HFF-Myc (cell line): ENCODE measurements around the gene EXOSC10.

Experiments
- DNase-seq: peaks from one replicate; pipeline ENCODE4 v3.0.0-alpha.2; 2011; ENCODE audit warnings: low read depth; ENCODE audit errors: extremely low read depth
- H3K4me3 ChIP-seq: replicated peaks from 2 replicates; pipeline ENCODE4 v1.5.1; 2011; ENCODE audit warnings: low read depth, mild to moderate bottlenecking, control low read depth, low read length
- TF ChIP-seq, protein P1 (sequence below): IDR thresholded peaks from 2 replicates; pipeline ENCODE4 v1.5.1; 2012; ENCODE audit warnings: mild to moderate bottlenecking, low read depth, low read length, control low read depth; ENCODE audit errors: missing control alignments

EXOSC10 gene

DNA sequence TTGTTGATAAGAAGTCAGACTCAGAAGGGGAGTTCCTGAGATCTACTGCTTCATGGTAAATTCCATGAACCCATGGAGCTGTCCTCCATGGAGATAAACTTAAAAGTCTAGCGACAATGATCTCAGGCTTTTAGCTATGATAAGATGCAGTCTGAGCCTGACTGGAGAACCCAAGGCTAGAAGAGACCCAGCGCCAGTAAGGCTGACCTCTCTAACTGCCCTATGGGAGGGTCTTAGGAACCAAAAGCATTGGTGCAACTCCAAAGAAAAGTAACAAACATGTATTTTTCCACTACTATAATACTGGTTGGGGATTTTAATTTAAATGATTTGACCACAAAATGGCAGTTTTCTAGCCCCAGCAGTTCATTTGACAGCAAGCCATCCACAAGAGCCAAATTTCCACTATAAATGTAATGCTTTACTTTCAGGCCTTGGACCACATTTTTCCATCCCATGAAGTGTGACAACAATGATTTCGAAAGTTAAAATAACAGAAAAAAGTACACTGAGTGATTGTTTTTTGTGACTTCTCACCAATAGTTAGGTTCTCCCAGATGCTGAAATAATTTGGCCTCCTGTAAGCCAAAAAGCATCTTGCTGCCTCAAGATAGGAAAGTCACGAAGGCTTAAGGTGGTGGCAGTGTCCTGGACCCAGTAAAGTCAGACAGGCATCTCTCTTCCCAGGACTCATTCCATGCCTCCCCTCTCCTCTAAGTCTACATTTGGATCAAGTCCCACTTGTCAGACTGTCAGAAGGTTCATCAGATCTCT is 43.1 kb upstream of the EXOSC10 start:
- H3K4me3 ChIP-seq = no peak overlapping the region
- TF ChIP-seq, protein P1, sequence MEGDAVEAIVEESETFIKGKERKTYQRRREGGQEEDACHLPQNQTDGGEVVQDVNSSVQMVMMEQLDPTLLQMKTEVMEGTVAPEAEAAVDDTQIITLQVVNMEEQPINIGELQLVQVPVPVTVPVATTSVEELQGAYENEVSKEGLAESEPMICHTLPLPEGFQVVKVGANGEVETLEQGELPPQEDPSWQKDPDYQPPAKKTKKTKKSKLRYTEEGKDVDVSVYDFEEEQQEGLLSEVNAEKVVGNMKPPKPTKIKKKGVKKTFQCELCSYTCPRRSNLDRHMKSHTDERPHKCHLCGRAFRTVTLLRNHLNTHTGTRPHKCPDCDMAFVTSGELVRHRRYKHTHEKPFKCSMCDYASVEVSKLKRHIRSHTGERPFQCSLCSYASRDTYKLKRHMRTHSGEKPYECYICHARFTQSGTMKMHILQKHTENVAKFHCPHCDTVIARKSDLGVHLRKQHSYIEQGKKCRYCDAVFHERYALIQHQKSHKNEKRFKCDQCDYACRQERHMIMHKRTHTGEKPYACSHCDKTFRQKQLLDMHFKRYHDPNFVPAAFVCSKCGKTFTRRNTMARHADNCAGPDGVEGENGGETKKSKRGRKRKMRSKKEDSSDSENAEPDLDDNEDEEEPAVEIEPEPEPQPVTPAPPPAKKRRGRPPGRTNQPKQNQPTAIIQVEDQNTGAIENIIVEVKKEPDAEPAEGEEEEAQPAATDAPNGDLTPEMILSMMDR = no peak
- no peak for DNase-seq

DNA sequence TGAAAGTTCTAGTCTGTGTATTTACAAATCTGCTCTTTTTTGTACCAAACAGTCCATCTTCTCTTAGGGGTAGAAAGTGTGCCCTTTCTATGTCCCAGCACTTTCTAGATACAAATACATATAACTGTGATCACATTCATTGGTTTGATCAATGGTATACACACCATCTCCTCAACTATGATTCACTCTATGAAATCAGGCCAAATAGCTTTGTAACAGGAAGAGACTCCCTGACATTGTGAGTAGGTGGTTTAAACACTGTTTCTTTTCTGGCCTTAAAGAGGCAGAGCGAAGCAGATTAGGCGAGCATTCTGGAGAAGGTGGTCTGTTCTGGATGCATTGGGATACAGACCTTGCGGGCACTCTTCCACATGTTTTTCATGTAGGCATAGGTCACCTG is 39.3 kb upstream of the EXOSC10 start:
- DNase-seq = no peak
- no peak overlapping the region for H3K4me3 ChIP-seq
- TF ChIP-seq, protein P1 = no peak

DNA sequence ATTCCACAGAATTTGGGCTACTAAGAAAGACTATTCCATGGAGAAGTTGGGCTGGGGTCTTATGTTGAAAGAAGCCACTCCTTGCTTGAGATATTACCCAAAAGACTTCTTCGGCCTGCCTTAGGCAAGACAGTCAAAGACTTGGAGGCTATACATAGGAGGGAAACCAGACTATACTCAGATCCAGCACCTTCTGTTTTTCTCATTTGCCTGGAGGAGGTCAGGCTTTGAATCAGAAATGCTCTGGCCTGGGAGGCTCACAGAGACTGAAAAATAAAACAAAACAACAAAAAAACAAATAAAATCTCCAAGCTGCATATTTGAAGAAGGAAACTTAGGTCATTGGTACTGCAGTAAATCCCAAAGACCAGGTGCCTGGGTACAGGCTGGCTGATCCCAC is 38.4 kb upstream of the EXOSC10 start:
- no peak for DNase-seq

DNA sequence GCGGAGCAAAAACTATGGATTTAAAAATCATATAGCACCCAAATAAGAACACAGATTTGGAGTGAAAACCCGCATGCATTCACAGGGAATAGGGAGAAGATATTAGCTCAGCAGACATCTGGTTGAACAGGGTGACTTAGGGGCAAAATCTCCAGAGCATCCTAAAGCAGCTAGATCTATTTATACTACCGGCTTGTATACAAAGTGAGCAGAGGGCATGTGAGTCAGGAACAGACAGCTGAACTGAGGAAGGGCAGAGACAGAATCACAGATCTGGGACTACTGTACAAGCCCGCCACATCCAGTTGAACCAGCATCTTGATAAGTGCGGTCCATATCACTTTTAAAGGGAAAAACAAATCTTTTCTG is 35.2 kb upstream of the EXOSC10 start:
- TF ChIP-seq, protein P1 = no peak
- DNase-seq = no peak
- no peak overlapping the region for H3K4me3 ChIP-seq

More for the DNA sequence above, 38.4 kb upstream of the EXOSC10 start:
- TF ChIP-seq, protein P1 = no peak
- no peak overlapping the region for H3K4me3 ChIP-seq

DNA sequence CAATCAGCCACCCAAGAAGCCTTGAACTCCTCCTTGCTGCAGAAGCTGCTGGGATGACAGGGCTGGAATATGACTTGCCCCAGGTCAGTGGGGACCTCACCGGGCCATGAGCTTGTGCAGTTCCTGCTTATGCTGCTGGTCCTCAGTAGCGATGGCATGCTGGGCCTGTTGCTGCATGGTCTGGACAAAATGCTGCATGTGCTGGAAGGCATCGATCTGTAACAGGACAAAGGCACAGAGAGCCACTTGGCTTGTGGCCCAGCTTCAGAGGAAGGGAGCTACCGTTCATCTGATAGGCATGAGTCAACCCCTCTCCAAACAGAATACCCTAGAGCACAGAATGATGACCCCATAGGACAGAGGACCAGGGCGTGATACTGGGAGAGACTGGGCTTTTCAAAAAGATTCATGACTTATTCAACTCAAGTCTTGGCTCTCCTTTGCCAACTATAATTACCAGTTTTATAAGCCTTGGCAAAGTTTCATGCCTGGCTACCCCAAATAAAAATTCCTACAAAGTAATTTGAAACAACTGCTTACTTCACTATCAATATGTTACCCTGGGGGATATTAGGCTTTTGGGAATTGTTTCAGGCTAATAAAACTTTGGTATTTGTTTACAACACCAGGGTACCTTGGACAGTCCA is 34.7 kb upstream of the EXOSC10 start:
- DNase-seq = no peak
- H3K4me3 ChIP-seq = no peak overlapping the region
- TF ChIP-seq, protein P1 = no peak

DNA sequence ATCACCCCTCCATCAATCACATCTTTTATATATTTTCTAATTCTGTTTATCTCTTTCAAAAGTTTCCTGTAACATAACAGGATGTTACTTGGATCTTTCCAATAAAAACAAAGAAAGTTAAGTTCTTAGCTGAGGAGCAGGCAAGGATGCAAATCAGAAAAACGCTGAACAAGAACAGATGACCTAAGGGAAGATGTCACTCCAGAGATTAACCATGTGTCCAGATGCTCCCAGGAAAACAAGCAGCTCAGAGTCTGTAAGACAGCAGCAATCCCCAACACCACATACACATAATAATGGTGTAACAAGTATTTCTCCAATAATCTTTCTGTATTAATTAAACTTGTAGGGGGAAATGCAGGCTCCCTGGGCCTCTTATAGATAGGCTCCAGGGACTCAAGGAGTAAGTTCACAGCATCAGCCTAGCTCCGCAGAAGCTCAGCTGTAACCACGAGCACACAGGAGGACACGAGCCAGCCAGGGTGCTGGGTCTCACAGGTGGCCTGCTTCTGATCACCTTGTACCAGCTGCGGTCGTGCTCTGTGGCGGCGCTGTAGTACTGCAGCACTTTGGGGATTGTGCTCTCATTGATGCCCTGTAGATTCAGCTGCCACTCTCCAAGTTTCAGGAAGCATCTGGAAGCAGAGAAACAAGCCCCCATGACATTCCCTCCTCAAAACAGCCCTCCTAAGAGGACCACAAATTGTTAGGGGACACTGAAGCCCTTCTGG is 33.1 kb upstream of the EXOSC10 start:
- H3K4me3 ChIP-seq = no peak overlapping the region
- no peak for DNase-seq
- TF ChIP-seq, protein P1 = no peak
